COR-L47 (cell line): ENCODE data around the gene AMMECR1L.
"Not testable (repeated sequence)": the region's sequence is repeated elsewhere in the genome, so short reads cannot be mapped to it uniquely, and the experiment has no call there.

ENCODE experiments used
- DNase-seq: peaks from one replicate; lab custom pipeline; 2025; lab: John Stamatoyannopoulos, UW

Gene AMMECR1L

GRCh38 chr2:127885780-127886592 lies at the start of gene AMMECR1L:
TSS of gene AMMECR1L (minus strand) at chr2:127885956. CDS start at chr2:127874234, 11,722 bp downstream.
- DNase-seq = peak; percentile 20

- DNase-seq = no peak
Observed at GRCh38 chr2:127935337-127935736, 49.6 kb upstream of the AMMECR1L start.

GRCh38 chr2:127932199-127932876 lies 46.6 kb upstream of the AMMECR1L start:
- no peak for DNase-seq

GRCh38 chr2:127929449-127929848 lies 43.7 kb upstream of the AMMECR1L start:
- DNase-seq = no peak

DNA sequence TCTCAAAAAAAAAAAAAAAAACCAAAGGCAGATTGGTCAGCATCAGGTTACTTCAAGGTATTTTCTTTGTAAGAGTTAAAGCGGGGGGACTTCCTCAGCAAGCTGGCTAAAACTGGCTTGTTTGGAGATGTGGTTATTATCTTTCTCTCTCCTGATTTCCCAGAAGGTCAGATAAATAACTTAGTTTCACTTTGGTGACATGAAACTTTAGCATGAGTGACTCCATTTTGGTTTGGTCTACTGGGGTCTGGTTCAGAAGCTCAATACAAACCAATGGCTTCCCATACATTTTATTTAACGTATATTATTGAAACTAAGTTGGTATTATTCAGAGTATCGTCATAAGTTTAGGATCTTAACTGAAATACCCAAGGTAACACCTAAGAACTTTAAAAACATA lies 41.6 kb upstream of the AMMECR1L start:
- no peak for DNase-seq

GRCh38 chr2:127917916-127918315 lies 32.2 kb upstream of the AMMECR1L start:
- DNase-seq = no peak

- no peak for DNase-seq
Observed at GRCh38 chr2:127913808-127914457, 28.2 kb upstream of the AMMECR1L start.

GRCh38 chr2:127911737-127912136 lies 26.0 kb upstream of the AMMECR1L start:
- no peak for DNase-seq

DNA sequence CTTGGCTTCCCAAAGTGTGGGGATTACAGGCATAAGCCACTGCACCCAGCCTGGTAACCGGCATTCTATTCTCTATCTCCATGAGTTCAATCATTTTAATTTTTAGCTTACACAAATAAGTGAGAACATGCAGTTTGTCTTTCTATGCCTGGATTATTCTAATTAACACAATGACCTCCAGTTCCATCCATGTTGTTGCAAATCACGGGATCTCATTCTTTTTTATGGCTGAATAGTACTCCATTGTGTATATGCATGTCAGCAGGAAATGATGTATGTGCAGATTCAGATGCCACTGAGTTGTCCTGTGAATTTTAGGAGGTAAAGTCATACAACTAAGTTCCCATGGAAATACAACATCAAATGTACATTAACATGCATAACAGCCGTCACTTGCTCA lies 24.7 kb upstream of the AMMECR1L start:
- no peak for DNase-seq

DNA sequence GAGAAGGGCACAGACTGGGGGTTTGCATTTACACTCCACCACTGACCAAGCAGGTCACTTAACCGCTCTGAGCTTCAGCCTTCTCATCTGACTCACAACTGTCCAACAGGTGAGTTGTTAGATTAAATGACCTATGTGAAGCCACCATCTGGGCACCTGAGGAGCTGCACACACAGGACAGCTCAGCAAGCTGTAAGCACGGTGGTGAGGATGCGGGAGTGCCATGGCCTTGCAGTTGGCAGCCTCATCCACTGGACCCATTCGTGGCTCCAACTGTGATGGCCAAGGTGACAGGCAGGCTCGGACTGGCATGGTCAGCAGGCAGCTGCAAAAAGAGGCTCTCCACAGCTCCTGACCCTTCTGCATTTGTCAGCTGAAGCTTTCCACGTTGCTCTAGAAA lies 23.3 kb upstream of the AMMECR1L start:
- DNase-seq = no peak

GRCh38 chr2:127907733-127908400 lies 22.1 kb upstream of the AMMECR1L start:
- DNase-seq = not testable (repeated sequence)

GRCh38 chr2:127906206-127906926 lies 20.6 kb upstream of the AMMECR1L start:
- DNase-seq = peak; percentile 35

GRCh38 chr2:127901339-127902056 lies 15.7 kb upstream of the AMMECR1L start:
- DNase-seq = no peak

- DNase-seq = no peak
Observed at GRCh38 chr2:127897531-127898211, 11.9 kb upstream of the AMMECR1L start.

DNA sequence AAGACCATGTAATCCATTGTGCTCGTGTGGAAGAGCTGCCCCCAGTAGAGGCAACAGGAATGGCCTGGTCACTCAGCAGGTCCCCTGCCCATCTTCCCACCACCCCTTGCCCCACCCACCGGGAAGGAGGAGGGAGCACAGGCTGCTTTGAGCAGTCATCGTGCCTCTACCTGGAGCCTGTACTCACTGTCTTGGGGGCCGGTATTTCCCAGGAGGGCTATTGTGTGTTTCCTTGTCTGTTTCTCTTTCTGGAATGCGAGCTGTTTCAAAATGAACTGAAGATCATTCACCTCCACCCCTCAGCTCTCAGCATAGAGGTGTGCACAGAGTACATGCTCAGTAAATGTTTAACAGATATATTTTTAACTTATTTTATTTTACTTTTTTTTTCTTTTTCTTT lies 7.7 kb upstream of the AMMECR1L start:
- no peak for DNase-seq

- DNase-seq = no peak
Observed at GRCh38 chr2:127893033-127893432, 7.3 kb upstream of the AMMECR1L start.

DNA sequence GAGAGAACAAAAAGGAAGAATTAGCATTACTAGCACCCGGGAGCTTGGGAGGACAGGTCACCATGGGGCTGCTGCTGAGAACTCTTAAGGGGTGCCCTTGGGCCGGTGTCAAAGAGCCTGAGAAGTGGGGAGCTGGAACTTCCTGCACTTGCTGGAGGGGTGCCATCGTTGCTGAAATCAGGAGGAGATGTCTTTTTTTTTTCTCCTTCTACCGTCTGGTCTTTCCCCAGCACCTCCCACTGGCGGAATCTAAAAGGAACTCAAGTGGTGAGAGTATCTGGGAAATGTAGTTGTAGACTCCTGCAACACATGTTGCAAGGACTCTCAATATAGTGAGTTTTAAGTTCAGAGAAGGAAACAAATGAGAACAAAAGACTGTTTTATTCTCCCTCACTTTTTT lies 6.1 kb upstream of the AMMECR1L start:
- DNase-seq = no peak

GRCh38 chr2:127890756-127891155 lies 5.0 kb upstream of the AMMECR1L start:
- DNase-seq = not testable (repeated sequence)

- DNase-seq = no peak
Observed at GRCh38 chr2:127888772-127889171, 3.0 kb upstream of the AMMECR1L start.

GRCh38 chr2:127887776-127888130 lies 2.0 kb upstream of the AMMECR1L start:
- DNase-seq = no peak
